WTC11 (cell line): Measurements from ENCODE around the gene DTX4. TPM values are rescaled to one million over a fixed set of nuclear protein-coding genes. Genes with fewer than 3 reads are reported as not detected.

ENCODE experiments used
- ATAC-seq: fragments of 200-7000 bp; cut with Tn5 transposase; 2 replicates; pipeline ENCODE4 v1.10.0; 2021; ENCODE audit warnings: mild to moderate bottlenecking, moderate library complexity
- CTCF ChIA-PET: fragments of 300-600 bp; sonication (Branson Sonifier 250); formaldehyde crosslinking; loops from one replicate; lab custom pipeline; 2021; ENCODE audit warnings: antibody characterized with exemption; lab: Charles Lee
- POLR2A ChIA-PET: fragments of 350-600 bp; sonication (Branson Sonifier 250); formaldehyde crosslinking; loops from one replicate; lab custom pipeline; 2021; ENCODE audit warnings: antibody characterized with exemption; lab: Charles Lee
- DNase-seq: peaks from one replicate; pipeline ENCODE4 v3.0.0; 2021; ENCODE audit warnings: low spot score
- H3K27ac Mint-ChIP-seq: 2 replicates; pipeline ENCODE4 v1.8.0; 2021; ENCODE audit warnings: mixed read lengths
- H3K27me3 Mint-ChIP-seq: 2 replicates; pipeline ENCODE4 v1.8.0; 2021; ENCODE audit warnings: low read depth, mild to moderate bottlenecking, moderate library complexity, mixed read lengths
- H3K36me3 Mint-ChIP-seq: 2 replicates; pipeline ENCODE4 v1.8.0; 2021; ENCODE audit warnings: mixed read lengths
- H3K4me1 Mint-ChIP-seq: 2 replicates; pipeline ENCODE4 v1.8.0; 2022; ENCODE audit warnings: mixed read lengths
- H3K4me3 Mint-ChIP-seq: 2 replicates; pipeline ENCODE4 v1.8.0; 2021; ENCODE audit warnings: mild to moderate bottlenecking, moderate library complexity, mixed read lengths
- H3K9me3 Mint-ChIP-seq: 2 replicates; pipeline ENCODE4 v1.8.0; 2021; ENCODE audit warnings: mixed read lengths
- ATF3 ChIP-seq: sonication (generic); formaldehyde crosslinking; conservative IDR thresholded peaks from 2 replicates; pipeline ENCODE4 v1.8.1; 2022; ENCODE audit warnings: mild to moderate bottlenecking, missing genetic modification reagents
- E2F1 ChIP-seq: sonication (generic); formaldehyde crosslinking; IDR thresholded peaks from 2 replicates; pipeline ENCODE4 v1.8.0; 2022; ENCODE audit warnings: mild to moderate bottlenecking, missing genetic modification reagents
- E2F4 ChIP-seq: sonication (generic); formaldehyde crosslinking; IDR thresholded peaks from 2 replicates; pipeline ENCODE4 v1.8.1; 2022; ENCODE audit warnings: low read depth, mild to moderate bottlenecking, moderate library complexity, missing genetic modification reagents, borderline replicate concordance
- E2F5 ChIP-seq: sonication (generic); formaldehyde crosslinking; IDR thresholded peaks from 2 replicates; pipeline ENCODE4 v1.8.1; 2022; ENCODE audit warnings: mild to moderate bottlenecking, moderate library complexity, missing genetic modification reagents
- ELF4 ChIP-seq: sonication (generic); formaldehyde crosslinking; IDR thresholded peaks from 2 replicates; pipeline ENCODE4 v1.8.1; 2022; ENCODE audit warnings: low read depth, mild to moderate bottlenecking, moderate library complexity, missing genetic modification reagents
- ESRRA ChIP-seq: sonication (generic); formaldehyde crosslinking; IDR thresholded peaks from 2 replicates; pipeline ENCODE4 v1.8.1; 2022; ENCODE audit warnings: mild to moderate bottlenecking, missing genetic modification reagents, borderline replicate concordance
- FOXK1 ChIP-seq: sonication (generic); formaldehyde crosslinking; IDR thresholded peaks from 2 replicates; pipeline ENCODE4 v1.8.0; 2022; ENCODE audit warnings: mild to moderate bottlenecking, moderate library complexity, missing genetic modification reagents
- MAX ChIP-seq: sonication (generic); formaldehyde crosslinking; IDR thresholded peaks from 2 replicates; pipeline ENCODE4 v1.8.0; 2022; ENCODE audit warnings: mild to moderate bottlenecking, missing genetic modification reagents
- NR2C2 ChIP-seq: sonication (generic); formaldehyde crosslinking; IDR thresholded peaks from 2 replicates; pipeline ENCODE4 v1.8.0; 2022; ENCODE audit warnings: mild to moderate bottlenecking, missing genetic modification reagents
- OVOL2 ChIP-seq: fragments of 250-450 bp; sonication (Bioruptor Pico); IDR thresholded peaks from 2 replicates; pipeline ENCODE4 v1.9.0; 2021; ENCODE audit warnings: mild to moderate bottlenecking, borderline replicate concordance
- PREB ChIP-seq: sonication (generic); formaldehyde crosslinking; IDR thresholded peaks from 2 replicates; pipeline ENCODE4 v1.8.1; 2022; ENCODE audit warnings: mild to moderate bottlenecking, missing genetic modification reagents, moderate library complexity, borderline replicate concordance
- PRRX2 ChIP-seq: fragments of 250-450 bp; sonication (Bioruptor Pico); IDR thresholded peaks from 2 replicates; pipeline ENCODE4 v1.8.0; 2021; ENCODE audit warnings: mild to moderate bottlenecking
- SOX15 ChIP-seq: fragments of 250-450 bp; sonication (Bioruptor Pico); IDR thresholded peaks from 2 replicates; pipeline ENCODE4 v1.9.0; 2021; ENCODE audit warnings: mild to moderate bottlenecking
- TEAD1 ChIP-seq: sonication (generic); formaldehyde crosslinking; IDR thresholded peaks from 2 replicates; pipeline ENCODE4 v1.8.0; 2022; ENCODE audit warnings: mild to moderate bottlenecking, missing genetic modification reagents
- USF1 ChIP-seq: sonication (generic); formaldehyde crosslinking; IDR thresholded peaks from 2 replicates; pipeline ENCODE4 v1.8.0; 2022; ENCODE audit warnings: mild to moderate bottlenecking, missing genetic modification reagents
- ZMAT4 ChIP-seq: fragments of 250-450 bp; sonication (Bioruptor Pico); IDR thresholded peaks from 2 replicates; pipeline ENCODE4 v1.9.0; 2021; ENCODE audit warnings: mild to moderate bottlenecking
- ZNF219 ChIP-seq: sonication (generic); formaldehyde crosslinking; IDR thresholded peaks from 2 replicates; pipeline ENCODE4 v1.8.0; 2023; ENCODE audit warnings: missing genetic modification reagents, mild to moderate bottlenecking, borderline replicate concordance
- ZNF317 ChIP-seq: sonication (generic); formaldehyde crosslinking; IDR thresholded peaks from 2 replicates; pipeline ENCODE4 v1.8.1; 2023; ENCODE audit warnings: low read depth, mild to moderate bottlenecking, moderate library complexity, missing genetic modification reagents, borderline replicate concordance
- ZNF532 ChIP-seq: fragments of 250-450 bp; sonication (Bioruptor Pico); IDR thresholded peaks from 2 replicates; pipeline ENCODE4 v1.9.0; 2021; ENCODE audit warnings: mild to moderate bottlenecking, borderline replicate concordance
- ZNF671 ChIP-seq: fragments of 250-450 bp; sonication (Bioruptor Pico); IDR thresholded peaks from 2 replicates; pipeline ENCODE4 v1.8.0; 2021; ENCODE audit warnings: mild to moderate bottlenecking
- total RNA-seq: library from RNA; stranded (reverse); gene quantifications from 3 replicates; pipeline ENCODE4 v1.2.3, GENCODE V29; 2021

Gene DTX4
- total RNA-seq, 1 experiment from 2014 or later, result 15.5 TPM

- DNase-seq, result no peak
- no peaks in the 10 kb centered on the region for H3K9me3 Mint-ChIP-seq
- no peaks in the 10 kb centered on the region for H3K27me3 Mint-ChIP-seq
- CTCF ChIA-PET, result interaction anchor here (1.2 to 8.6 kb wide), 4 partner anchors 16 to 99 kb away, joined by 3 to 382 read pairs (median 36); partner anchors contain the start of gene DTX4
- H3K4me3 Mint-ChIP-seq, result no peak overlapping the region
- H3K36me3 Mint-ChIP-seq, result peaks cover 30% of the 10 kb centered on the region
- ATAC-seq, result no peak
- no peak overlapping the region for H3K27ac Mint-ChIP-seq
- POLR2A ChIA-PET, result no interaction called here
- H3K4me1 Mint-ChIP-seq, result peaks cover 16% of the 10 kb centered on the region
- TF ChIP-seq ZMAT4 (CRISPR knock-in tag), result no peak
- TF ChIP-seq ZNF219 (CRISPR knock-in tag), result no peak
- TF ChIP-seq E2F1 (CRISPR knock-in tag), result no peak
- no peak for TF ChIP-seq NR2C2 (CRISPR knock-in tag)
- TF ChIP-seq ZNF317 (CRISPR knock-in tag), result no peak
- no peak for TF ChIP-seq E2F5
- no peak for TF ChIP-seq OVOL2 (CRISPR knock-in tag)
- TF ChIP-seq PRRX2 (CRISPR knock-in tag), result no peak
- no peak for TF ChIP-seq USF1
- TF ChIP-seq ELF4 (CRISPR knock-in tag), result no peak
- TF ChIP-seq PREB (CRISPR knock-in tag), result no peak
- TF ChIP-seq, all 79 proteins: peak for 0
These were observed 15.7 kb downstream of the DTX4 start for GRCh38 chr11:59187587-59187986.

GRCh38 chr11:59188954-59189353 is 17.0 kb downstream of the DTX4 start:
- H3K27ac Mint-ChIP-seq, result no peak overlapping the region

GRCh38 chr11:59189986-59190385 is 18.1 kb downstream of the DTX4 start:
- DNase-seq (no peak), ATAC-seq (no peak)
- Mint-ChIP-seq H3K27ac (no peak overlapping the region), H3K4me1 (peaks cover 8% of the 10 kb centered on the region), H3K27me3 (no peaks in the 10 kb centered on the region), H3K4me3 (no peak overlapping the region), H3K9me3 (no peaks in the 10 kb centered on the region), H3K36me3 (peaks cover 44% of the 10 kb centered on the region)
- CTCF ChIA-PET, result interaction anchor here (1.0 to 3.1 kb wide), 4 partner anchors 11 to 32 kb away, joined by 3 to 13 read pairs (median 5); partner anchors contain the start of gene DTX4
- POLR2A ChIA-PET, result no interaction called here
- TF ChIP-seq ZNF532 (CRISPR knock-in tag) (no peak), ELF4 (CRISPR knock-in tag) (no peak), E2F4 (no peak), ZNF219 (CRISPR knock-in tag) (no peak), ESRRA (CRISPR knock-in tag) (no peak), FOXK1 (CRISPR knock-in tag) (no peak), SOX15 (no peak), USF1 (no peak), TEAD1 (CRISPR knock-in tag) (no peak)

More at GRCh38 chr11:59188954-59189353, 17.0 kb downstream of the DTX4 start:
- POLR2A ChIA-PET, result no interaction called here
- CTCF ChIA-PET, result no interaction called here
- H3K27me3 Mint-ChIP-seq, result no peaks in the 10 kb centered on the region
- H3K4me3 Mint-ChIP-seq, result no peak overlapping the region
- no peak for TF ChIP-seq MAX (CRISPR knock-in tag)
- TF ChIP-seq ATF3 (CRISPR knock-in tag), result no peak
- no peak for TF ChIP-seq ZNF671 (CRISPR knock-in tag)
- TF ChIP-seq PRRX2 (CRISPR knock-in tag), result no peak
- TF ChIP-seq, all 79 proteins: peak for 0
- Mint-ChIP-seq H3K9me3 (no peaks in the 10 kb centered on the region), H3K36me3 (peaks cover 34% of the 10 kb centered on the region), H3K4me1 (peaks cover 16% of the 10 kb centered on the region)
- DNase-seq, result no peak
- no peak for ATAC-seq
